Measurements from ENCODE around the gene NECAP2.

NECAP2 gene

GRCh38 chr1:16440470-16441281 is at the start of gene NECAP2:
Gene NECAP2 (plus strand): TSS chr1:16440724. CDS start chr1:16440762, 38 bp downstream.
- H3K4me3 ChIP-seq (ENCODE audit: low read length) = peak within 1 kb of the TSS; percentile 96
- no peak for TF ChIP-seq ZNF274 (IDR thresholded peaks at IDR 0.05; ENCODE audit: low read depth, low read length)

- H3K4me3 ChIP-seq (ENCODE audit: low read length) = no peak overlapping the region
- TF ChIP-seq ZNF274 (IDR thresholded peaks at IDR 0.05; ENCODE audit: low read depth, low read length) = no peak
These were observed 49.1 kb upstream of the NECAP2 start for GRCh38 chr1:16391411-16391810.

- no peak for TF ChIP-seq ZNF274 (IDR thresholded peaks at IDR 0.05; ENCODE audit: low read depth, low read length)
- H3K4me3 ChIP-seq (ENCODE audit: low read length) = no peak overlapping the region
These were observed 47.6 kb upstream of the NECAP2 start for GRCh38 chr1:16392740-16393569.

GRCh38 chr1:16393570-16394521 is 46.7 kb upstream of the NECAP2 start:
- no peak for TF ChIP-seq ZNF274 (IDR thresholded peaks at IDR 0.05; ENCODE audit: low read depth, low read length)
- H3K4me3 ChIP-seq (ENCODE audit: low read length) = no peak overlapping the region

- no peak for TF ChIP-seq ZNF274 (IDR thresholded peaks at IDR 0.05; ENCODE audit: low read depth, low read length)
- no peak overlapping the region for H3K4me3 ChIP-seq (ENCODE audit: low read length)
These were observed 45.5 kb upstream of the NECAP2 start for GRCh38 chr1:16394977-16395376.

DNA sequence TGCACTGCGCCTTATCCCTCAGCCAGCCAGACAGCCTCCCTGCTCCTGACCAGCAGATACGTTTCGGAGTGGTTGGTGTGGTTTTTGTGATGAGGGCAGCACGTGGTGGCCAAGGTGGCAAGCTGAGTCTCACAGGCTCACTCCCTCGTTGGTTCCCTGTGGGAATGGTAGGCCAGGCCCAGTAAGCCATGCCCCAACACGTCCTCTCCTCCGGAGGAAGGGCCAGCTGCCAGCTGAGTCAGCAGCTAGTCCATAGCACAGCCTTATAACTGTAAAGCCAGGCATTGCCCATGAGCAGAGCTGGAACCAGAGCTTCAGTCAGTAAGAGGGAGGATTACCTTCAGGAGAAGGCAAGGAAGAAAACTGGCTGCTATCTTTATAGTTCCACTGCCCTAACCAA is 43.9 kb upstream of the NECAP2 start:
- no peak overlapping the region for H3K4me3 ChIP-seq (ENCODE audit: low read length)
- TF ChIP-seq ZNF274 (IDR thresholded peaks at IDR 0.05; ENCODE audit: low read depth, low read length) = no peak

DNA sequence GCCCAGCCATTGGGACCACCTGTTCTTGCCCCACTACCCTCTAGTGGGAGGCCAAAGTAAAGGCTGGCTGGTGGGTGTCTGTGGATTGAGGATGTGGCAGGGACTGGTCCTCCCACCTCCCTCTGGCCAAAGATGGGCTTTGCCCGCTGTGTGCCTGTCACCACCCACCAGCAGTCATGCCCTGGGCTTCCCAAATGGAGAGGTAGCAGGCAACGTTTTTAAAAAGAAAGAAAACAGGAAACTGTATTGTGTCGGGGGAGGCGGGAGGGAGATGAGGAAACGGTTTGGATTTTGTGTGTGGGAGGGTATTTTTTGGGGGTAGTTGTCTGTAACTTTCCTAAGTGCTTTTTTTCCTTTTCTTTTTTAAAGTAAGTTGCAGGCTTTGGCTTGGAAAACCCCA is 43.4 kb upstream of the NECAP2 start:
- no peak overlapping the region for H3K4me3 ChIP-seq (ENCODE audit: low read length)
- no peak for TF ChIP-seq ZNF274 (IDR thresholded peaks at IDR 0.05; ENCODE audit: low read depth, low read length)

DNA sequence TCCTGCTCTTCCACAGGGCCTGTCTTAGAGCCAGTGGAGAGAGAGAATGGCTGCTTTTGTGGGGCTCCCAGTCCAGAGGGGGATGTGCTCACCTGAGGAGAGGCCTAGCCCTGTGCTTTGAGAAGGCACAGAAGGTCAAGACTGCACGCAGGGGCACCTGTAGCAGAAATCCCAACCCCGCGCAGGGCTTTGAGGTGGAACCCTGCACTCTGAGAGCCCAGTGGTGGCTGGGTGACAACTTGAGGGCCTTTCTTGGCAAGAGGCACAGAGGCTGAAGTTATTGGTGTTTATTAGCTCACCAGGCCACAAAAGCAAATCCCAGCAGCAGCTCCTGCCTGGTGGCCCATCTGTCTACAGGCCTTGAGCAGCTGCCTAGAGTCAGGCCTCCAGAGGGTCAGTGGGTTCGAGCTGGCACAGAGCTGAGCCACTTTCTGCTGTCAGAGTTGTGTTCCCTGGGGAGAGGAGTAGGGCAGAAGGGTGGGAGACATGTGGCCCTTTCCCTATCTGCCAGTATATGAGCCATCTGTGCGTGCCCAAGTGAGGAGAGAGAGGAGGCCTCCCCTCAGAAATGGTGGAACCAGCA is 42.1 kb upstream of the NECAP2 start:
- no peak overlapping the region for H3K4me3 ChIP-seq (ENCODE audit: low read length)

GRCh38 chr1:16402742-16403141 is 37.8 kb upstream of the NECAP2 start:
- H3K4me3 ChIP-seq (ENCODE audit: low read length) = no peak overlapping the region
- no peak for TF ChIP-seq ZNF274 (IDR thresholded peaks at IDR 0.05; ENCODE audit: low read depth, low read length)

More for the DNA sequence above, 42.1 kb upstream of the NECAP2 start:
- TF ChIP-seq ZNF274 (IDR thresholded peaks at IDR 0.05; ENCODE audit: low read depth, low read length) = no peak

GRCh38 chr1:16405441-16405840 is 35.1 kb upstream of the NECAP2 start:
- H3K4me3 ChIP-seq (ENCODE audit: low read length) = no peak overlapping the region
- no peak for TF ChIP-seq ZNF274 (IDR thresholded peaks at IDR 0.05; ENCODE audit: low read depth, low read length)

GRCh38 chr1:16406868-16407267 is 33.7 kb upstream of the NECAP2 start:
- TF ChIP-seq ZNF274 (IDR thresholded peaks at IDR 0.05; ENCODE audit: low read depth, low read length) = no peak
- no peak overlapping the region for H3K4me3 ChIP-seq (ENCODE audit: low read length)

DNA sequence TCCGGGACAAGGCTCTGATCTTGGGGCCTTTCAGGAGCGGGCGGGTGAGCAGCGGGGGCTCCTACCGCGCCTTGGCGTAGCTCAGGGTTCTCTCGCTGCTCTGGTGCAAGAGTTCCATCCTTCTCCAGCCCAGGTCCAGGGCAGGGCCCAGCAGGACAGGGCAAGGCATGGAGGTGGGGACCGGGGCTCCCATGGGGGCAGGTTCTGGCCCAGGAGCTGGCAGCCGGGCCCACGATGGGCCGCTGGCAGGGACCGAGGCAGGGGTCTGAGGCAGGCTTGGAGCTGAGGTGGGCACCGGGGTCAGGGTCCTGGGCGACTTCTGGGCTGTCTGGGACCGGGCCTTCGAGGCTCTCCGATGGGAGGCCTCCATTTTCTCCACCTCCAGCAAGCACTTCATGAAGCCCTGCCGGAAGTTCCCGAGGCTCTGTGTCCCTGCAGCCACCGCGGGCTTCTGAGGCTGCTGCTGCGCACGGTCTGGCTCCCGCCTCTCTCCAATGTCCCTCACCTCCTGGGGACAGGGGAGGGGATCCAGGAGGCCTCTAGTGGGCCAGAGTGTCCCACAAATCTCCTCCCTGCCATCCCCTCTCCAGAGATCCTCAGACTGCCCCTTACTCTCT is 30.9 kb upstream of the NECAP2 start:
- H3K4me3 ChIP-seq (ENCODE audit: low read length) = no peak overlapping the region
- no peak for TF ChIP-seq ZNF274 (IDR thresholded peaks at IDR 0.05; ENCODE audit: low read depth, low read length)

- no peak overlapping the region for H3K4me3 ChIP-seq (ENCODE audit: low read length)
- no peak for TF ChIP-seq ZNF274 (IDR thresholded peaks at IDR 0.05; ENCODE audit: low read depth, low read length)
These were observed 29.7 kb upstream of the NECAP2 start for GRCh38 chr1:16410803-16411202.

Measured in GM08714 (cell line).